ENCODE measurements around the gene SLC29A3. TPM values are rescaled to one million over a fixed set of nuclear protein-coding genes. Genes with fewer than 3 reads are reported as not detected.
"Not testable (repeated sequence)": the region's sequence is repeated elsewhere in the genome, so short reads cannot be mapped to it uniquely, and the experiment has no call there.

SLC29A3 gene
- total RNA-seq, 2 donors from 2014 or later: 4.6 to 12.7 TPM

GRCh38 chr10:71272056-71272771, 46.8 kb upstream of the SLC29A3 start:
- no peak for DNase-seq (ENCODE audit: low spot score)
- H3K4me1 ChIP-seq (replicated peaks): no peaks in the 10 kb centered on the region
- TF ChIP-seq CTCF (IDR thresholded peaks at IDR 0.05): no peak
- TF ChIP-seq POLR2AphosphoS5 (IDR thresholded peaks at IDR 0.05): no peak
- TF ChIP-seq POLR2A (IDR thresholded peaks at IDR 0.05): no peak
- H3K27me3 ChIP-seq (replicated peaks; ENCODE audit: insufficient read depth): no peaks in the 10 kb centered on the region
- H3K36me3 ChIP-seq: no peaks in the 10 kb centered on the region
- intact Hi-C loops (cut with DNase I): no loop called here
- H3K4me3 ChIP-seq: no peak overlapping the region
- H3K27ac ChIP-seq: no peak overlapping the region
- H3K9me3 ChIP-seq: no peaks in the 10 kb centered on the region
- 74% methylated on average over 15 of the region's 15 CpGs for WGBS

GRCh38 chr10:71272974-71273373, 46.1 kb upstream of the SLC29A3 start:
- DNase-seq (ENCODE audit: low spot score); H3K36me3 ChIP-seq; H3K27me3 ChIP-seq (replicated peaks; ENCODE audit: insufficient read depth); H3K27ac ChIP-seq; intact Hi-C loops (cut with DNase I); H3K9me3 ChIP-seq; H3K4me1 ChIP-seq (replicated peaks); H3K4me3 ChIP-seq: not testable (repeated sequence)
- WGBS: 88% methylated on average over 11 of the region's 11 CpGs

GRCh38 chr10:71273506-71273905, 45.6 kb upstream of the SLC29A3 start:
- WGBS: 94% methylated on average over 5 of the region's 5 CpGs
- intact Hi-C loops (cut with DNase I): no loop called here
- Histone ChIP-seq H3K4me3 (no peak overlapping the region), H3K9me3 (no peaks in the 10 kb centered on the region), H3K27ac (no peak overlapping the region), H3K4me1 (replicated peaks) (no peaks in the 10 kb centered on the region), H3K36me3 (no peaks in the 10 kb centered on the region), H3K27me3 (replicated peaks; ENCODE audit: insufficient read depth) (no peaks in the 10 kb centered on the region)
- no peak for TF ChIP-seq POLR2A (IDR thresholded peaks at IDR 0.05)
- TF ChIP-seq CTCF (IDR thresholded peaks at IDR 0.05): no peak
- TF ChIP-seq POLR2AphosphoS5 (IDR thresholded peaks at IDR 0.05): no peak
- no peak for DNase-seq (ENCODE audit: low spot score)

- no peaks in the 10 kb centered on the region for H3K36me3 ChIP-seq
- 84% methylated on average over 11 of the region's 11 CpGs for WGBS
- H3K27me3 ChIP-seq (replicated peaks; ENCODE audit: insufficient read depth): no peaks in the 10 kb centered on the region
- H3K4me3 ChIP-seq: no peak overlapping the region
- no peak overlapping the region for H3K27ac ChIP-seq
- no peak for DNase-seq (ENCODE audit: low spot score)
- no peaks in the 10 kb centered on the region for H3K9me3 ChIP-seq
- no peak for TF ChIP-seq CTCF (IDR thresholded peaks at IDR 0.05)
- no peak for TF ChIP-seq POLR2AphosphoS5 (IDR thresholded peaks at IDR 0.05)
- no peak for TF ChIP-seq POLR2A (IDR thresholded peaks at IDR 0.05)
- H3K4me1 ChIP-seq (replicated peaks): no peaks in the 10 kb centered on the region
- intact Hi-C loops (cut with DNase I): no loop called here
Observed at GRCh38 chr10:71274901-71275796, 43.9 kb upstream of the SLC29A3 start.

- no peaks in the 10 kb centered on the region for H3K4me1 ChIP-seq (replicated peaks)
- no peak overlapping the region for H3K27ac ChIP-seq
- no peaks in the 10 kb centered on the region for H3K36me3 ChIP-seq
- TF ChIP-seq POLR2AphosphoS5 (IDR thresholded peaks at IDR 0.05): no peak
- no peak for TF ChIP-seq POLR2A (IDR thresholded peaks at IDR 0.05)
- no peak for TF ChIP-seq CTCF (IDR thresholded peaks at IDR 0.05)
- no peak overlapping the region for H3K4me3 ChIP-seq
- intact Hi-C loops (cut with DNase I): no loop called here
- no peak for DNase-seq (ENCODE audit: low spot score)
- no peaks in the 10 kb centered on the region for H3K27me3 ChIP-seq (replicated peaks; ENCODE audit: insufficient read depth)
- H3K9me3 ChIP-seq: no peaks in the 10 kb centered on the region
- WGBS: 83% methylated on average over 9 of the region's 9 CpGs
Observed at GRCh38 chr10:71276873-71277272, 42.2 kb upstream of the SLC29A3 start.
